Measurements from ENCODE around the gene GRIN2D.

- no peak for TF ChIP-seq POLR2A (IDR thresholded peaks at IDR 0.05)
- TF ChIP-seq CTCF (IDR thresholded peaks at IDR 0.05) = no peak
Measured at GRCh38 chr19:48395499-48395898, 2.0 kb downstream of the GRIN2D start.
